HUDEP-2 (cell line): Measurements from ENCODE around the gene RSRC2.
"Not testable (repeated sequence)": the region's sequence is repeated elsewhere in the genome, so short reads cannot be mapped to it uniquely, and the experiment has no call there.

ENCODE experiments used
- DNase-seq, 76 experiments: peaks; one replicate each; lab custom pipeline; 2025; ENCODE audit not compliant: unreplicated experiment in 76 of 76; lab: John Stamatoyannopoulos, UW

The RSRC2 gene

DNA sequence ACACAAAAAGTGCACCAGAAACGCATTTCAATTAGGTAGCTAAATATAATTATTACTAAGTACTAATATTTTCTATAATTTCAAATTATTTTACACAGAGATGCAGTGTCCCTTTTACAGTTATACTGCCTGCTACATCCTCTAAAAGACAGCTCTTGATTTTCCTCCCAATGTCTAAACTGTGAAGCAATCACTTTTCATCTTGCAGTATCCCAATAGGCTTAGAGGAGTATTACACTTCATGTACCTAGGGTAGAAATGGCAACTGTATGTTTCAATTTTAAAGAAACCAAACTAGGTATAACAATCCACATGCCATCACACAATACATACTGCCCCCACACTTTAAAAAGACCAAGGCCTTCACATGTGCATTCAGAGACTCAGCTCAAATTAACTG lies 7.3 kb downstream of the RSRC2 start:
- DNase-seq: no peak

DNA sequence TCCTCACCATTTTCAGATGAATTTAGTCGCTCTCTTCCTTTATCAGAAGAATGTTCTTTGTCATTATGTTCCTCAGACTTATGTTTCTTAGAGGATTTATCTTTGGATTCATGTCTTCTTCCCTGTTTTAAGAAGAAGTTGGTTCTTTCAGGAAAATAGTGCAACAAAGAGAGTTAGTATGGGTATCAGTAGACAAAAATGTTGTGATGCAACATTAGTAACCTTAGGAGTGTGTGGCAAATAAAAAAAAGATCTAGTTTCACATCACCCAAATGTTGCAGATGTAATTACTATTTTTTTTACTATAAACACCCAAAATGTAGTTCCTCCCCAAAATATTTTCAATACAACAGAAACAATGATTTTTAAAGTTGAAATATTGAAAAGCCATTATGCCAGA lies 7.8 kb downstream of the RSRC2 start:
- no peak for DNase-seq

DNA sequence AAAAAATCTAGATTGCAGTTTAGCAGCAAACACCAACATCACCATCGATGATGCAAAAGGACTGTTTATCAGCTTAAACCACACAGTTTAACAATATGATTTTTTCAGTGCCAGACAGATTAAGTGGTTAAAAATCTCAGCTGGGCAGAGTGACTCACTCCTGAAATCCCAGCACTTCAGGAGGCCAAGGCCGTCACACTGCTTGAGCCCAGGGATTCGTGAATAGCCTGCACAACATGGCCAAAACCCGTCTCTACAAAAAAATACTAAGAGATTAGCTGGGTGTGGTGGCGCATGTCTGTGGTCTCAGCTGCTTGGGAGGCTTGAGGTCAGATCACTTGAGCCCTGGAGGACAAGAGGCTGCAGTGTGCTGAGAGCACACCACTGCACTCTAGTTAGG lies 8.9 kb downstream of the RSRC2 start:
- peak in 48 of 76 experiments; percentile 2 to 79 (median 30) for DNase-seq

DNA sequence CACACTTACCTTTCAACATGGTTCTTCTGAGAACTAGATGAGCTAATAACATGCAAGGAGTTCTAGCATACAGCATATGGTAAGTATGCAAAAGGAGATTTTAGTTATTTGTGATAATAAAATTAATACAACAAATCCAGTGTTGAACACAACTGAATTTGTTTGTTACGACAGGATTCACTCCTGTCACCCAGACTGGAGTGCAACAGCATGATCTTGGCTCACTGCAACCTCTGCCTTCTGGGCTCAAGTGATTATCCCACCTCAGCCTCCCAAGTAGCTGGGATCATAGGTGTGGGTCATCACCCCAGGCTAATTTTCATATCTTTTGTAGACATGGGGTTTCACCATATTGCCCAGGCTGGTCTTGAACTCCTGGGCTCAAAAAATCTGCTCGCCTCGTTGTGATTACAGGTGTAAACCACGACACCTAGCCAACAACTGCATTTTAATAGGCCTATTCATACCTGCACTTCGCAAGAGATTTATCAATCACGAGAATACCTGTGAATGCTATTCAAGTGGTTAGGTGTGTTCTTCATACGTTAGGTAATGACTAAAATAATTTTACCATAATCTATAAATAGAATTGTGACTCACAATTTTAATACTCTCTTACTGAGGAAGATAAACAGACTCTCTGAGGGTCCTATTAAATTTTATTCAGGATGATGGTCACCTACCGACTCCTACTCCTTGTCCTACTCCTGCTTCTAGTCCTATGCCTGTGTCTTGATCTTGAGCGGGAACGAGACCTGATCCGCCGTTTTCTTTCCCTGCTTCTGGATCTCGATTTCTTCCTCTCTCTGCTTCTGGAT lies 10.0 kb downstream of the RSRC2 start:
- DNase-seq: no peak

DNA sequence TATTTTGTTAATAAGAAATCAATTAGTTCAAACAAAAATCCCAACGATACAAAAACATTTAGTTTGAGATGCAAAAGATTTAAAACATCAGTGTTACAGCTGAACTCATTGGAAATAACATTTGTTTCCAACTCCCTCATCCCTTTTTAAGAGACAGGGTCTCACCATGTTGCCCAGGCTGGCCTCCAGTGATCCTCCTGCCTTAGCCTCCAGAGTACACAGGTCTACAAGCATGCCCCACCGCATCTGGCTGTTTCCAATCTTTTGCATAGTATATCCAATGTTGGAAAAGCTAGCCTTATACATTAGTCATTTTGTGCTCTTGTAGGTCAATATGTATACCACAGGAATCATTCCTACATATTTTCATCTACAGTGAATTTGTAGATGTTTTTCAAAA lies 11.5 kb downstream of the RSRC2 start:
- no peak for DNase-seq

DNA sequence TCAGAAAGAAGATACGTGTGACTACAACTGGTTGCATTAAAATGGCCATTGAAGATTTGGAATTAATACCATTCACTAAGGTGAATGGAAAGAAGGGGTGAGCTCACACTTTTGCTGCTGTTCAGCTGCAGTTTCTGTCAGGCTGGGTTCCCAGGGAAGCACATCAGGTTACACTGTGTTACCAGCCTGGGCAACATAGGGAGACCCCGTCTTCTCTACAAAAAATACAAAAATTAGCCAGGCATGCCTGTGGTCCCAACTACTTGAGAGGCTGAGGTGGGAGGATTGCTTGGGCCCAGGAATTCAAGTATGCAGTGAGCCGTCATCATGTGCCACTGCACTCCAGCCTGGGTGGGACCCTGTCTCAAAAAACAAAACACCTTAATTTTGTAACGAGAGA lies 13.1 kb downstream of the RSRC2 start:
- no peak for DNase-seq

DNA sequence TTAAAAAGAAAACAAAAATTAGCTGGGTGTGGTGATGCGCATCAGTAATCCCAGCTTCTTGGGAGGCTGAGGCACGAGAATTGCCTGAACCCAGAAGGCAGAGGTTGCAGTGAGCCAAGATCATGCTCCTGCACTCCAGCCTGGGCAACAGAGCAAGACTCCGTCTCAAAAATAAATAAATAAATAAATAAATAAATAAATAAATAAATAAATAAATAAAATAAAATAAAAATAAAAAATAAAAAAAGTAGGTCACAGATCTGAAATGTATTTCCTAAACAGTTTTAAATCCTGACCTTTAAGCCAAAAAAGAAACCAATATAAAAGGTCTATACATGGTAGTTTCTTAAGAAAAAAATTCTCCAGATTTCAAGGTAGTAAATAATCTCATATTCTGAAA lies 13.7 kb downstream of the RSRC2 start:
- not testable (repeated sequence) for DNase-seq

DNA sequence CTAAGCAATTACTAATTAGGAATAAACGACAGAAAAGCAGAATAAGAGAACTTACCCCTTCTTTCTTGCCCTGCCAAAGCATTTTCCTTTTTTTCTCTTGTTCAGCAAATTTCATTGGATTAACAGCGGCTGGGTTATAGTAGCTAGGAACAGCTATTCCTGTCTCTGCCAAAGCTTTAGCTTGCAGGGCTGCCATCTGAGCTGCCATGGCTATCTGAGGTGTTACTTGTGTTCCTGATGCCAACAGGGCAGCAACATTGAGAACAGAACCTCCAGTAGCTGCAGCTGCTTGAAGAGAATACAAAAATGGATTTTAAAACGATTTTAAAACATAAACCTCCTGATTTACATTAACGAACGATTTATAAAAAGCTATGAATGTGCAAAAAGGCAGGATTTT lies 18.6 kb downstream of the RSRC2 start:
- no peak for DNase-seq

DNA sequence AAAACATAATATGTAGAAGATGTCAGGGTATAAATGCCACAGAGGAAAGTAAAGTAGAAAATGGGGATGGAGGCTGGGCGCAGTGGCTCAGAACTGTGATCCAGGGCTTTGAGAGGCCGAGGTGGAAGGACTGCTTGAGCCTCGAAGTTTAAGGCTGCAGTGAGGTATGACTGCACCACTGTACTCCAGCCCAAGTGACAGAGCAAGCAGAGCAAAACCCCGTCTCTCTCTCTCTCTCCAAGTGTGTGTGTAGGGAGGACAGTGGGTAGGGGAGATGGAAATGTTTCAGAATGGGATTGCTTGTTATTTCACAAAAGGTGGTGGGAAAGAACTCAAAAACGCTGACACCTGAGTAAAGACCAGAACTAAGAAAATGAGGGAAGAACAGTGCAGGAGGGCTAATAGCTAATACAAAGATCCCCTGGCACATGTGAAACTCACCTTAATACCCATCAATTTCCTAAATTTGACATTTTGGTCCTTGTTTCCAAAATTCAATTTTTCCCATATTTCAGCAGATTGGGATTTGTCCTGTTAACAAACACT lies 20.3 kb downstream of the RSRC2 start:
- DNase-seq: no peak

DNA sequence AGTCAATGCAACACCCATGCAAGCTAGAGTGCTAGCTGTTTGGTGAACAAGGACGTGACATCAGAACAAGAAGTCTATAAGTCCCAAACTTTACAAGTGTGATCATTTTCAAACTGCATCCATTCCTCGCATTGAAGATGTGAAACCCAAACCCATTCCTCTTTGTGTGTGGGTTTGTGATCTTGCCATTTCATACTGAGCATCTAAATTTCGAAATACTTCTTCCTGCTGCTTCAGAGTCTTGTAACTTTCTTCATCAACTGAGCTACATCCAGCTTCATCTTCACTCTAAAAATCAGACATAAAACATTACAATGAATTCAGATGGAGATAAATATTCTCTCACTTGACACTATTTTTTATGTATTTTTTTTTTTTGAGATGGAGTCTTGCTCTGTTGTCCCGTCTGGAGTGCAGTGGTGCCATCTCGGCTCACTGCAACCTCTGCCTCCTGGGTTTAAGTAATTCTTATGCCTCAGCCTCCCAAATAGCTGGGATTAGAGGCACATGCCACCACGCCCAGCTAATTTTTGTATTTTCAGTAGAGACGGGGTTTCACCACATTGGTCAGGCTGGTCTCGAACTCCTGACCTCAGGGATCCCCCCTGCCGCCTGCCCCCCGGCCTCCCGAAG lies 21.2 kb downstream of the RSRC2 start:
- DNase-seq: no peak

DNA sequence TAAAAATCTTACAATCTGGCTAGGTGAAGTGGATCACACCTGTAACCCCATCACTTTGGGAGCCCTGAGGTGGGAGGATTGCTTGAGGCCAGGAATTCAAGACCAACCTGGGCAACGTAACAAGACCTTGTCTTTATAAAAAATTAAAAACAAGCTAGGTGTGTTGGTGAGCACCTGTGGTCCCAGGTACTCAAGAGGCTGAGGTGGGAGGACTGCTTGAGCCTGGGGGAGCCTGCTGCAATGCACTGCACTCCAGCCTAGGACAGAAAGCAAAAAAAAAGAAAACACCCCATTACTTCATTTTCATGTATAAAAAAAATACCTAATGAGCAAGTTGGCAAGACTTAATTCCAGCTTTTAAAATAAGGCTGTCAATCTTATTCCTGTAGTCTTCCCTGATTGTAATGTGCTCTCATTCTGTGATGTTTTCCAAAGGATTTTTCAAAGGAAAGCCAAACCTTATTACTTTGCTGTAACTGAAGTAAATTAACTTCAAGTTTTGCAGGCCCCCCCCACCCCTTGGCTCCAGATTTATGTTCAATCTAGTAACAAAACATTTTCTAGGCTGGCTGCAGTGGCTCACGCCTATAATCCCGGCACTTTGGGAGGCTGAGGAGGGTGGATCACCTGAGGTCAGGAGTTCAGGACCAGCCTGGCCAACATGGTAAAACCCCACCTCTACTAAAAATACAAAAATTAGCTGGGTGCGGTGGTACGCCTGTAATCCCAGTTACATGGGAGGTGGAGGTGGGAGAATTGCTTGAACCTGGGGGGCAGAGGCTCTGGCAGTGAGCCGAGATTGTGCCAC lies 22.7 kb downstream of the RSRC2 start:
- DNase-seq: no peak

DNA sequence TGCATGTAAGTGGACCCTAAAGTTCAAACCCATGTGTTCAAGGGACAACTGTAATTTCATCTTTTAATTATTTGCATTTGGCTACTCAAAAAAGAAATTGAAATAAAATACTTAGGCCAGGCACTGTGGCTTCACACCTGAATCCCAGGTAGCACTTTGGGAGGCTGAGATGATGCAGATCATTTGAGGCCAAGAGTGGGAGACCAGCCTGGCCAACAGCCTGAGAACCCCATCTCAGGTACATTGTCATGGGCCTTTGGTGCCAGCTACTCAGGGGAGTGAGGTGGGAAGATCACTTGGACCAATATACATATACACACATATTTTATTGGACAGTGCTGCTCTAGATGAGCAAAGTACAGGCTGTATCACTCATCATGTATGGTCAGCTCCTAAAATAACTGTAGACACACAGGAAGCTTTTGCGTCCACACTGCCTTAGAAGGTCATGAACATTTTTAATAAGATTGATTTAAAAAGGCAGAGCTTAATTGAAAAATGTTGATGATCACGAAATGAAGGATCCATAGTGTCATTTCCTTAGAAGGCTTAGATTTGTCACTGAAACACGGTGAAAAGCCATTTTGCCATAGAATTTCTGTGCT lies 23.5 kb downstream of the RSRC2 start:
- DNase-seq: no peak

DNA sequence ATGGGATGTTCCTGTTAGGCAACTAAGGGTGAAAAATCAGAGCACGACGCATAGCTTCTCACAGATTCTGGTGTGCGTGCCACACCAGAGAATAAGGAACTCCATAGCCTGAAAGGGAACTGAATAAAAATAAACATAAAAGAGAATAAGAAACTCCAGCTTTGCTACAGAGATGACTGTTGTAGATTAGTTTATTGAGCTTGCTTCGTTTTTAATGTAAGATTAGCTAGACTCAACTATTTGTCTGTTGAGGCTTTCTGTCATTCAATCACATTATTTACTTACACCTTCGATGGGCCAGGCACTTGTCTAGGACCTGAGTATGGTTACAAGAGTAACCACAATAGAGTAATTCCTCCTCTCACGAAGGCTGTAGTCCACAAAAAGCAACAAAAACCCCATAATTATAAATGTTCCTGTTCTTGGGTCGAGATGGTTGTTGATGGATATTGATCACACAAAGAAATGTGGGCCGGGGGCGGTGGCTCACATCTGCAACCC lies 25.2 kb downstream of the RSRC2 start:
- no peak for DNase-seq

DNA sequence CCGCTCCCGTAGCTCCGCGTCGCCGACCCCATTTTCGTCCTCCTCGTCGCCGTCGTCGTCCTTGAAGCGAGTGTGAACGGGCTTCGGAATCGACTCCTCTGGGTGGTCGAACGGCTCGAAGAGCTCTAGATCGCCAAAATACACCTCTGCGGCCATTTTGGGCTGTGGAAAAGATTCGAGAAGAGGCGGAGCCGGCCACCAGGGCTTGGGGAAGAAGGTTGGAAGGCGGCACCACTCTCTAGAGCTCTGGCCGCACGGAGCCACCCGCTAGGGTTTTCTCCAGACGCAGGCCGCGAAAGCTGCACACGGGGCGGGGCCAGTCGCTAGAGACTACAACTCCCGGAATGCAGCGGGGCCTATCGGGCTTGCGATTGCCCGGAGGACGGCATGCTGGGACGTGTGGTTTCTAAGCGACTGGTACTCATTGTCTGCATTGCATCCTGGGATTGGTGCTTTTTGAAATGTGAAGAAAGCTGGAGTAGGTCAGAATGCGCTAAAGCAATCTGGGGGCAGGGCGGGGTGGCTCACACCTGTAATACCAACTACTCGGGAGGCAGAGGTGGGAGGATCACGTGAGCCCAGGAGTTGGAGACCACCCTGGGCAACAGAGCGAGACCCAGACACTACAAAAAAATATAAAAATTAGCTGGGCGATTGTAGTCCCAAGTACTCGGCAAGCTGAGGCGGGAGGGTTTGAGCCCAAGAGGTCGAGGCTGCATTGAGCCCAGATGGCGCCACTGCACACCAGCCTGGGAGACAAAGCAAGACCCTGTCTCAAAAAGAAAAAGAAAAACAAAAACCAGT lies 25.8 kb downstream of the RSRC2 start, which contains the start of gene ZCCHC8:
ZCCHC8 (minus strand) TSS at position 248 of the 804 bp plus-strand sequence; CDS start at position 156, 92 bp downstream.
- DNase-seq: peak; percentile 19 to 97 (median 94)

DNA sequence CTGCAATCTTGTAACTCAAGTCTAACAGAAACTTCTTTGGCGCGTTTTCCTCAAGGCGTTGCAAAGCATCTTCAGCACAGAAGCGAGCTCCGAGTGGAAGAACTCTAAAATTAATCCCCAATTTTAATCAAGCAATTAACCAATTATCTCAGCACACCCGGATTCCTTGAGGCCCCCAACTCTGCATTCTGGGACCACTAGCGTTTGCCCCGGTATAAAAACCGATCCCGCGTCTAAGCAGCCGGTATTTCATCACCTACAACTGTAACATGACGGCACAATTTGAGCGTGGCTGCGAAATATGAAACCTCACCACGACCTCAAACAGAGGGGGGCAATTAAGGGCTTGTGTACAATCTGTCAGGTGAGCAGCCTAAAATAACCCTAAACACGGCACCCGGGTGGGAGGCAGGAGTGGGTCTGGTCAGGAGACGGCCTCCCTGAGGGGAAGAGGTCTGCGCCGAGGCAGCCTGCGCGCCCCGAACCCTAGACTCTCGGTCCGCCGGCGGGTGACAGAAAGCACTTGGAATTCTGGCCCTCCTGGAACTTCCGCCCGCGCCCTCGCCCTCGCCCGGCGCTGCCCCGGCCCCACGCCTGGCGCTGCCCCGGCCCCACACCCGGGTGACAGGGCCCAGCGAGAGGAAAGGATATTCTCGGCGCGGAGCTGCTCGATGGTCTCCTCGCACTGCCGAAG lies 26.6 kb downstream of the RSRC2 start:
- peak in 33 of 76 experiments; percentile 2 to 74 (median 33) for DNase-seq

DNA sequence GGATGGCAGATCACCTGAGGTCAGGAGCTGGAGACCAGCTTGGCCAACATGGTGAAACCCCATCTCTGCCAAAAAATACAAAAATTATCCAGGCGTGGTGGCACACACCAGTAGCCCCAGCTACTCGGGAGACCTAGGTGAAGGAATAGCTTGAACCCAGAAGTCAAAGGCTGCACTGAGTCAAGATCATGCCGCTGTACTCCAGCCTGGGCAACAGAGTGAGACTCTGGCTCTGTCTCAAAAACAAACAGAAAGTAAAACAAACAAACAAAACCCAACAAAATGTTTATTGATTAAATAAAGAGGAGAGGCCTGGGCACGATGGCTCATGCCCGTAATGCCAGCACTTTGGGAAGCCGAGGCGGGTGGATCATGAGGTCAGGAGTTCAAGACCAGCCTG lies 31.5 kb downstream of the RSRC2 start:
- no peak for DNase-seq

DNA sequence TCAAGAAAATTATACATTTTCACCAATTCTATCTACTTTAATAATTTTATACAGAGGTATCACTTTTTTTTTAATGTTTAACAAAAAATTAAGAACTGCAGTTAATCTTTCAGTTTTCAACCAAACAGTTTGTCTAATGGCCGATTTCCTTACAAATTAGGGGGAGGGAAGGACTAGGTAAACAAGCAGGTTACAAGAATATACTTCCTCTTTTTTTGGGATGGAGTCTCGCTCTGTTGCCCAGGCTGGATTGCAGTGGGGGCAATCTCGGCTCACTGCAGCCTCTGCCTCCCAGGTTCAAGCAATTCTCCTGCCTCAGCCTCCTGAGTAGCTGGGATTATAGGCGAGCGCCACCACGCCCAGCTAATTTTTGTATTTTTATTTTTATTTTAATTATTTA lies 33.5 kb downstream of the RSRC2 start:
- not testable (repeated sequence) for DNase-seq

DNA sequence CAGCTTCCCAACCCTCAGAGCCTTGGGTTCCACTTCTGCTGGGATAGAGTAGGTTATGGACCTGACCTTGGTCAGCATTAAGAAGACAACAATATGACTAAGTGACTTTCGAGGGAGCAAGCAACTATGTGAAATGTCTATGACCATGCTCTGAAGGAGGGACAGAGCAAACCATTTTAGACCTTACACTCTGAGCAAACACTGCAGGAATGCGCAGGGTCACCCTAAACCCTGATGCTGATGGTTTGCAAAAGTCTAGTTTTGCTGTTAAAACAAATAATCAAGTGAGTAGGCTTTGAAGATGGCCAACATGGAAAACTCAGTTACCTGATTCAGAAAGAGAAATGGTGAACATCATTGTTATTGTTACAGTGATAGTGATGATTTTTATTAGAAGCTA lies 34.7 kb downstream of the RSRC2 start:
- DNase-seq: no peak

DNA sequence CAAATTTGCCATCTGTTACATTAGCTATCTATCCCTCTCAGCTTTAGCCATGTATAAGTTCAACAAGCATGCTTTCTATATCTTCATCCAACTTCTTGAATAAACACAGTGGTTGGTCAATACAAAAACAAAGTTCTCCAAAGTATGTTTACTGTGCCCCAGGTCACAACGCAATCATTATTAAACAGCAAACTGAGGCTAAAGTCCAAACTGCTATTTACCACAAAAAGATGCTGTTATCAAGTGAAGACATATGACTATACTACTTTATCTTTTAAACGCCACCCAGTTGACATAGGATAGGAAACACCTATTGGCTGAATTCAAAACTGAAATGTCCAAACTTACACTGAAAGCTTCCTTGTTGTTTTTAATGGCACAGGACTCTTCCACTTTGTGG lies 37.7 kb downstream of the RSRC2 start:
- peak in 37 of 76 experiments; percentile 4 to 85 (median 55) for DNase-seq
